HAP-1 (cell line): ENCODE measurements around the gene SNAP29.
"Not testable (repeated sequence)": the region's sequence is repeated elsewhere in the genome, so short reads cannot be mapped to it uniquely, and the experiment has no call there.

Experiments used
- DNase-seq, 2 experiments: peaks; one replicate each; pipeline ENCODE4 v3.0.0-alpha.2; 2016 to 2020; ENCODE audit warnings: low spot score in 2 of 2
- H3K27me3 ChIP-seq: fragments of 250-450 bp; sonication (Bioruptor Pico); 2 replicates; pipeline ENCODE4 v1.5.1; 2020; ENCODE audit warnings: low read depth, mild to moderate bottlenecking, moderate library complexity
- H3K36me3 ChIP-seq: fragments of 250-450 bp; sonication (Bioruptor Pico); replicated peaks from 2 replicates; pipeline ENCODE4 v1.5.1; 2020; ENCODE audit warnings: mild to moderate bottlenecking
- H3K4me1 ChIP-seq: fragments of 250-450 bp; sonication (Bioruptor Pico); 2 replicates; pipeline ENCODE4 v1.5.1; 2020; ENCODE audit warnings: mild to moderate bottlenecking
- H3K4me3 ChIP-seq: fragments of 250-450 bp; sonication (Bioruptor Pico); 2 replicates; pipeline ENCODE4 v1.5.1; 2020; ENCODE audit warnings: mild to moderate bottlenecking, moderate library complexity
- H3K9me3 ChIP-seq: fragments of 250-450 bp; sonication (Bioruptor Pico); 2 replicates; pipeline ENCODE4 v1.5.1; 2020; ENCODE audit warnings: mild to moderate bottlenecking, moderate library complexity
- in situ Hi-C: fragments of 300-500 bp; cut with MboI; formaldehyde crosslinking; loops from 3 replicates; pipeline ENCODE4 v1.14.3; 2020; ENCODE audit warnings: low sequenced_read_pairs, inconsistent platforms, mixed read lengths

Gene SNAP29

DNA sequence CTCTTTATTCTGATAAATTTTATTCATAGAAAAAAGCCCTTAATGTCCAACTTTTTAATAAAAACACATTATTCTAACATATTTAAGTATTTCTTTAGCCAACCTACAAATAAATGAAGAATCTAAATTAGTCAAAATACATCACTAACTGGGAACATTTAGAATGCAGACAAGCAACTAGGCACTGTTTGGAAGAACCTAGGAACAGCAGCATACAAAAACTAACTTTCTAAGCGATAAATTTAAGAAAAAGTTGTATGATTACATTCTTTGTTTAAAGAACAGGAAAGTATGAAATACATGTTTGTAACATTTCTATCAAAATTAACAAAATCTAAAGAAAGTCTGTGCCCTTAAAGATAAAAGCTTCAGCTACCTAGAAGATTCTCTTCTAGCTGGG is 35.5 kb upstream of the SNAP29 start:
- peaks cover 9% of the 10 kb centered on the region for H3K4me1 ChIP-seq
- no peak overlapping the region for H3K4me3 ChIP-seq
- H3K9me3 ChIP-seq = 0 out of 2 replicates have a peak, but pooled peaks cover 9% of the 10 kb centered on the region
- H3K36me3 ChIP-seq = peaks cover 10% of the 10 kb centered on the region
- no peaks in the 10 kb centered on the region for H3K27me3 ChIP-seq
- DNase-seq = no peak
- in situ Hi-C loops = no loop called here

DNA sequence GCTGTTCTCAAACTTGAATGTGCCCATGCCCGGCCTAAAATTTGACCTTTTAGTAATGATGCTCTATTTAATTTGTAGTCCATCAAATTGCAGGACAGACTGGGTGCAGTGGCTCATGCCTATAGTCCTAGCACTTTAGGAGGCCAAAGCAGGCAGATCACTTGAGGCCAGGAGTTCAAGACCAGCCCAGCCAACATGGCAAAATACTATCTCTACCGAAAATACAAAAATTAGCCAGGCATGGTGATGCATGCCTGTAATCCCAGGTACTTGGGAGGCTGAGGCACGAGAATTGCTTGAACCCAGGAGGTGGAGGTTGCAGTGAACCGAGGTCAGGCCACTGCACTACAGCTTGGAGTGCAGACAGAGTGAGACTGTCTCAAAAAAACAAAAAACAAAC is 33.6 kb upstream of the SNAP29 start:
- H3K4me3 ChIP-seq, H3K4me1 ChIP-seq, H3K36me3 ChIP-seq, in situ Hi-C loops, H3K27me3 ChIP-seq, H3K9me3 ChIP-seq, DNase-seq: not testable (repeated sequence)

DNA sequence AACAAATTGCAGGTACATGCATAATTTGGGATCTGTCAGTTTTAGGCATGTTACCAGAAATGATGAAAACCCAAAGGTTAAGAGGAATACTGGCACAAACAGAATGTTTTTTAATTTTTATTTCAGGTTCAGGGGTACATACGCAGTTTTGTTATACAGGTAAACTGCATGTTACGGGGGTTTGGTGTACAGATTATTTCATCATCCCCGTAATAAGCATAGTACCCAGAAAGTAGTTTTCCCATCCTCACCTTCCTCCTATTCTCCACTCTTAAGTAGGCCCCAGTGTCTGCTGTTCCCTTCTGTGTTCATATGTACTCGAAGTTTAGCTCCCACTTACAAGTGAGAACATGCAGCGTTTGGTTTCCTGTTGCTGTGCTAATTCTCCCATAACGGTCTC is 33.2 kb upstream of the SNAP29 start:
- H3K4me1 ChIP-seq = peaks cover 9% of the 10 kb centered on the region
- peaks cover 8% of the 10 kb centered on the region for H3K36me3 ChIP-seq
- in situ Hi-C loops = no loop called here
- DNase-seq = no peak
- H3K4me3 ChIP-seq = no peak overlapping the region
- no peaks in the 10 kb centered on the region for H3K27me3 ChIP-seq
- H3K9me3 ChIP-seq = 0 out of 2 replicates have a peak, but pooled peaks cover 9% of the 10 kb centered on the region

DNA sequence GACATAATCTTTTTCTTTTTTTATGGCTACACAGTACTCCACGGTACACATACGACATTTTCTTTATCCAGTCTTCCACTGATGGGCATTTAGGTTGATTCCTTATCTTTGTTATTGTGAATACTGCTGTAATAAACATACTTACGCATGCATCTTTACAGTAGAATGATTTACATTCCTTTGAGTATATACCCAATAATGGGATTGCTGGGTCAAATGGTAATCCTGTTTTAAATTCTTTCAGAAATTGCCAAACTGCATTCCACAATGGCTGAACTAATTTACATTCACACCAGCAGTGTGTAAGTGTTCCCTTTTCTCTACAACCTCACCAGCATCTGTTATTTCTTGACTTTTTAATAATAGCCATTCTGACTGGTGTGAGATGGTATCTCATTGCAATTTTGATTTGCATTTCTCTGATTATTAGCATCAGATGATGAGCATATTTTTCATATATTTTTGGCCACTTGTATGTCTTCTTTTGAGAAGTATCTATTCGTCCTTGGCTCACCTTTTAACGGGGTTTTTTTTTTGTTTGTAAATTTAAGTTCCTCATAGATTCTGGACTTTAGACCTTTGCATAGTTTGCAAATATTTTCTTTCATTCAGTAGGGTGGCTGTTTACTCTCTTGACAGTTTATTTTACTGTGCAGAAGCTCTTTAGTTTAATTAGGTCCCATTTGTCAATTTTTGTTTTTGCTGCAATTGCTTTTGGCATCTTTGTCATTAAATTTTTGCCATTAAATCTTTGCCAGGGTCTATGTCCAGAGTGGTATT is 32.2 kb upstream of the SNAP29 start:
- DNase-seq = peak in 1 of 2 experiments; percentile 42
- peaks cover 12% of the 10 kb centered on the region for H3K36me3 ChIP-seq
- H3K4me3 ChIP-seq, H3K9me3 ChIP-seq, H3K27me3 ChIP-seq, in situ Hi-C loops, H3K4me1 ChIP-seq: not testable (repeated sequence)

DNA sequence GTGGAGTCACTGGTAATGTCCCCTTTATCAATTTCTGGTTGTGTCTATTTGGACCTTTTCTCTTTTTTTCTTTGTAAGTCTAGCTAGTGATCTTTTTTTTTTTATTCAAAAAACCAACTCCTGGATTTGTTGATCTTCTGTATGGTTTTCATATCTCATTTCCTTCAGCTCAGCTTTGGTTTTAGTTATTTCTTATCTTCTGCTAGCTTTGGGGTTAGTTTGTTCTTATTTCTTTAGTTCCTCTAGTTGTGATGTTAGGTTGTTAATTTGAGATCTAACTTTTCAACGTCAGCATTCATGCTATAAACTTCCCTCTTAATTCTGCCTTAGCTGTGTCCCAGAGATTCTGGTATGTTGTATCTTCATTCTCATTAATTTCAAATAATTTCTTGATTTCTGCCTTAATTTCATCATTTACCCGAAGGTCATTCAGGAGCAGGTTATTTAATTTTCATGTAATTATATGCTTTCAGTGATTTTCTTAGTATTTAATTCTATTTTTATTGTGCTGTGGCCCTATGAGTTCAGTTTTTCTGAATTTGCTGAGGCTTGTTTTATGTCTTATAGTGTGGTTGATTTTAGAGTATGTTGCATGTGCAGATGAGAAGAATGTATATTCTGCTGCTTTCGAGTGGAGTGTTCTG is 29.2 kb upstream of the SNAP29 start:
- Histone ChIP-seq H3K36me3 (peaks cover 25% of the 10 kb centered on the region), H3K4me1 (no peaks in the 10 kb centered on the region; the same call in 1 of the 2 replicates), H3K9me3 (0 out of 2 replicates have a peak, but pooled peaks cover 9% of the 10 kb centered on the region), H3K27me3 (no peaks in the 10 kb centered on the region), H3K4me3 (no peak overlapping the region)
- in situ Hi-C loops = no loop called here
- no peak for DNase-seq

DNA sequence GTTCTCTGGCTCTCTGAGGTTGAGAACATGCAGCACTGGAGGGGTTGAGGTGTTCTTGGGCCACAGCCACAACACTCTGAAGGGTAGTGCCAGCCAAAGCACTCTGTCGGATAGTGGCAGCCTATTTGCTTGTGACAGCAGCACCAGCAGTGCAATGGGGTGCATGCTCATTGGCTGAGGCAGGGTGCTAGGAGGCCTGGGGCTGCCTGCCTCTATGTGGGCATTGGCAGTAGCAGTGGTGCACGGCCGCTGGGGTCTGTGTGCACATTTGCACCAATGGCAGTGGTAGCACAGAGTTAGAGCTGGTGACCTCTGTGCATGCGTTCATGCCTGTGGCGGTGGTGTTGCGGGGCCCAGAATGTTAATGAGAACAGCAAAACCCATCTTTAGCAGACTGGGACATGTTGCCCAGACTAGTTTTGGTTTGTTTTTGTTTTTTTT is 25.6 kb upstream of the SNAP29 start:
- no peak overlapping the region for H3K4me3 ChIP-seq
- H3K27me3 ChIP-seq = no peaks in the 10 kb centered on the region
- DNase-seq = no peak
- in situ Hi-C loops = no loop called here
- H3K36me3 ChIP-seq = peaks cover 25% of the 10 kb centered on the region
- 0 out of 2 replicates have a peak, but pooled peaks cover under 1% of the 10 kb centered on the region for H3K9me3 ChIP-seq
- no peaks in the 10 kb centered on the region for H3K4me1 ChIP-seq

DNA sequence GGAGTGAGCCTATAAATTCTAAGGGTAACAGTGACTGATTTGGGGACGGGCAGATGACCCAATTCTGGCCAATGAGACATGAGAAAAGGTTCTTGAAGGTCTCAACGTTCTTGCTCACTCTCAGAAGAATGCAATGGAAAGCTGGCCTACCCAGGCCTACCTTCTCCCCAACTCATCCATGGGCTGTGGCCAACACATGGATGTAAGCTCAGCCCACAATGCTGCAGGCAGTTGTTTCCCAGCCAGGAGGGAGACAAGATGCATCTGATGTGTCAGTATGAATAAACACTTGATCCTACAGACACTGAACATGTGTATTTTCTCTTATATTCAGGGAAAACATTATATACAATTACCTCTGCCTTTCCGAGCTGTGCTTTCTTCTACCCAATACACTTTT is 24.6 kb upstream of the SNAP29 start:
- Histone ChIP-seq H3K36me3 (peaks cover 25% of the 10 kb centered on the region), H3K4me1 (no peaks in the 10 kb centered on the region), H3K27me3 (no peaks in the 10 kb centered on the region), H3K4me3 (no peak overlapping the region), H3K9me3 (no peaks in the 10 kb centered on the region)
- in situ Hi-C loops = no loop called here
- no peak for DNase-seq

DNA sequence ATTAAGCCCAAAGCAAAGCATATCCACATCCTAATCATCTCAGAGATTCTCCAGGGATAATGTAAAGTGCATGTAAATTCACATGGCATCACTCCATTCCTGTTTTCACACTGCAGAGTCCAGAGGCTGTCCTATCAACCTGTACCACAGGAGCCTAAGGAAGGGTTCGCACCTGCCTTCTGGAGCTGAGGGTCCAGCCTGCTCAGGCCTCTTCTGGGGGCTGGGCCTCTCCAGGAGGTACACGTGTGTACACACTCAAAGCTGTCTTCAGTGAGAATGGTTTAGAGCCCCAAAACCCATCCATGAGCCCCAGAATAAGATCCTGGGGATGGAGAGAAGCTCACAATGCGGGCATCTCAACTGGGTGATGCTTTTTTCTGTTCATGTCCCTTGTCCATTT is 24.1 kb upstream of the SNAP29 start:
- no peaks in the 10 kb centered on the region for H3K9me3 ChIP-seq
- H3K4me1 ChIP-seq = no peaks in the 10 kb centered on the region
- in situ Hi-C loops = no loop called here
- H3K36me3 ChIP-seq = peaks cover 25% of the 10 kb centered on the region
- H3K27me3 ChIP-seq = no peaks in the 10 kb centered on the region
- DNase-seq = no peak
- H3K4me3 ChIP-seq = no peak overlapping the region

DNA sequence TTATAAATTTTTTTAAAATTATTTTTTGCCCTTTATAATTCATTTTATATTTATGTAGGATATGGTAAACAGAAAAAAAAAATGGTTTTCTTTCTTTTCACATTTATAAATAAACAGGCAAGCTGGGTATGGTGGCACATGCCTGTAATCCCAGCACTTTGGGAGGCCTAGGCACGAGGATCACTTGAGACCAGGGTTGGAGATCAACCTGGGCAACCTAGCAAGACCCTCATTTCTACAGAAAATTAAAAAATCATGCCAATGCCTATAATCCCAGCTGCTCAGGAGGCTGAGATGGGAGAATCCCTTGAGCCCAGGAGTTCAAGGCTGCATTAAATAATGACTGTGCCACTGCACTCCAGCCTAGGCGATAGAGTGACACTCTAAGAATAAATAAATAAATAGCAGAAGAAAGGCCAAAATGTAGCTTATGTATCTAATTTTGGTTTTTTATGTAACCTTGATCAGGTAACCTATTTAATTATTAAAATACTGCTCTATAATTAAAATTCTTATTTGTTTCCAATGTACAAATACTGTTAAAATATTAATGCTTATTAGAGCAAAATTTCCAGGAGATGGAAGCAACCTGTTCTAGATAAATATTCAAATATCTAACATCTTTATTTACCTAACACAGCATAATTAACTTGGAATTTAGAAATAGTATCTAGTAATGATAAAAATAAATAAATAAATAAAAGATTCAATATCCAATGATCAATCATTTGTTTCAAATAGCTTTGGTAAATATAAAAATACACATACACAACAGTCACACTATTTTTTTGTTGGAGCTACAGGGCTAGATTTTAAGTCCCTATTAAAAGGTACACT is 21.6 kb upstream of the SNAP29 start:
- no peak overlapping the region for H3K4me3 ChIP-seq
- H3K36me3 ChIP-seq = peaks cover 15% of the 10 kb centered on the region; the same call in 1 of the 2 replicates
- DNase-seq = no peak
- no peaks in the 10 kb centered on the region for H3K27me3 ChIP-seq
- no peaks in the 10 kb centered on the region for H3K9me3 ChIP-seq
- in situ Hi-C loops = no loop called here
- H3K4me1 ChIP-seq = peaks cover 3% of the 10 kb centered on the region; the same call in 1 of the 2 replicates

DNA sequence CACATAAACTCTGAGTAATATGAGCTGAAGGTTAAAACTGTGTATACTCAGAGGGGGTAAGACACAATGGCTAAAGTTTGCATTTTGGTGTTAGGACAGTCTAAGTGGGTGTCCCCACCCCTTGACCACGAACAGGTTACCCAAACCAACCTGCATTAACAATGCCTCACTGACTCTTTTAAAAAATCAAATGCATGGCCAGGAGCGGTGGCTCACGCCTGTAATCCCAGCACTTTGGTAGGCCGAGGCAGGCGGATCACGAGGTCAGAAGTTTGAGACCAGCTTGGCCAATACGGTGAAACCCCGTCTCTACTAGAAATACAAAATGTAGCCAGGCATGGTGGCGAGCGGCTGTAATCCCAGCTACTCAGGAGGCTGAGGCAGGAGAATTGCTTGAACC is 19.5 kb upstream of the SNAP29 start:
- DNase-seq, in situ Hi-C loops, H3K9me3 ChIP-seq: not testable (repeated sequence)

DNA sequence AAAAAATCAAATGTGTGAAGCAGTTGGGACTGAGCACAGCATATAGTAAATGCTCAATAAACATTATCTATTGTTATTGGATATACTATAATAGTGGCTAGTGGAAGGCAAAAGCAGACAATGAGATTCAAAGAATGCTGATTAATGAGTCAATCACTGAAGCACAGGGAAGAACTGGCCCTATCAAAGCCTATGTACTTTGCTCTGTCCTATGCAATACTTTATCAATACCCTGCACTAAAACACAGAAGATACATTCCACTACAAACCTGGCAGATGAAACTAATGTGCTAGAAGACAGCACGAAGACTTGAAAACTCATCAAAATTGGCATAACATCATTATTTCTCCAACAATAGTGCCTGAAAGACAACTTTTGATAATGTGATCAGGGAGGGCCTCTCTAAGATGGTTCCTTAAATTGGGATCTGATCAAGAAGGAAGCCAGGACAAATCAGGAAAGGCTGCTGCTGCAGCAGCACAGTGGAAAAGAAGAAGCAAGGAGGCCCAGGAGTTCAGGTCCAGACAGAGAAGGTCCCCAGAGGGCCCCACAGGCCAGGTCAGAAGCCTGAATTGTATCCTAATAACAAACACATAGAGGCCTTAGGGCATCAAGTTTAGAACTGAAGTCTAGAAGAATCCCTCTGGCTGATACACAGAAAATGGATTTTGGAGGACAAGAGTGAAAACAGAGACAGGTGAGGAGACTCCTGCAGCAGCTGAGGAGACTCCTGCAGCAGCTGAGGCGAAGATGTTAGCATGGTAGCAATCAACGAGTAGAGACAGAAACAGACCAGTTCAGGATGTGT is 18.8 kb upstream of the SNAP29 start:
- no peak overlapping the region for H3K4me3 ChIP-seq
- no peaks in the 10 kb centered on the region for H3K36me3 ChIP-seq
- in situ Hi-C loops = no loop called here
- H3K9me3 ChIP-seq = no peaks in the 10 kb centered on the region
- peaks cover 4% of the 10 kb centered on the region for H3K4me1 ChIP-seq
- no peaks in the 10 kb centered on the region for H3K27me3 ChIP-seq
- DNase-seq = no peak

More for the DNA sequence above, 19.5 kb upstream of the SNAP29 start:
- not testable (repeated sequence) for H3K36me3 ChIP-seq, H3K4me1 ChIP-seq, H3K27me3 ChIP-seq, H3K4me3 ChIP-seq

DNA sequence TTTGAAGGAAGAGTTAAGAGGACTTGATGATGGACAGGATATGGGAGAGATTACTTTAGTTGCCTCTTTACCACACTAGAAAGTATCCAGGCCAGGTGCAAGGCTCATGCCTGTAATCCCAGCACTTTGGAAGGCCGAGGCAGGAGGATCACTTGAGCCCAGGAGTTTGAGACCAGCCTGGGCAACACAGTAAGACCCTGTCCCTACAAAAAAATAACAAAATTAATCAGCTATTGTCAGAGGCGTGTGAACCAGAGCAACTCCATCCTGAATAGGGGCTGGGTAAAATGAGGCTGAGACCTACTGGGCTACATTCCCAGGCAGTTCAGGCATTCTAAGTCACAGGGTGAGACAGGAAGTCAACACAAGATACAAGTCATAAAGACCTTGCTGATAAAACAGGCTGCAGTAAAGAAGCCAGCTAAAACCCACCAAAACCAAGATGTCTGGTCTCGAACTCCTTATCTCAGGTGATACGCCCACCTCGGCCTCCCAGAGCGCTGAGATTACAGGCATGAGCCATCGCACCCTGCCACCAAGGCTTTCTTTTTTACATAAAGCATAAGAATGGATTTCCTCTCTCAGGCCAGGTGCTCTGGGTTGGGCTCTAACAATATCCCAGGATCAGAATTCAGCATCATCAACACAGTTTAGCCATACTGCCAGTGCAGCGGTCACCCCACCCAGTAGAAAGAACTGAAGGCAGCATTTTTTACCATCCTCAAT is 18.0 kb upstream of the SNAP29 start:
- Histone ChIP-seq H3K9me3 (no peaks in the 10 kb centered on the region), H3K4me3 (no peak overlapping the region), H3K27me3 (no peaks in the 10 kb centered on the region), H3K4me1 (peaks cover 11% of the 10 kb centered on the region), H3K36me3 (no peaks in the 10 kb centered on the region)
- no peak for DNase-seq
- in situ Hi-C loops = no loop called here

DNA sequence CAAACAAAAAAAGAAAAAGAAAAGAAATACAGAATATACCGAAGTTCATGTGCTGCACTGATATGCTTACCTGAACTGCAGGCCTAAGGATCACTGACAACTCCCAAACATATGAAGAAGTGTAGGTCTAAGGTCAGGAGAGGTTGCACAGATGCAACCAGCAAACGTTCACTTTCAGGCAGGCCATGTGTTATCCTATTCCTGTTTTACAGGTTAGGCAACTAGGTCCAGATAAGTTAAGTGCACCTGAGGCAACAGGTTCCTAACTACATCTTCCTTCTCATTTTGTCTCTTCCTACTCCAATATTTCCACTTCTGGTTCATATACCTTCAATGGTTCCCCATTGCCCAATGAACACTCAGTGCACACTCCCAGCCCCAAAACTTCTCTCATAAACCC is 15.3 kb upstream of the SNAP29 start:
- H3K4me1 ChIP-seq = peaks cover 12% of the 10 kb centered on the region
- H3K9me3 ChIP-seq = no peaks in the 10 kb centered on the region
- no peak for DNase-seq
- H3K36me3 ChIP-seq = no peaks in the 10 kb centered on the region
- no peak overlapping the region for H3K4me3 ChIP-seq
- no peaks in the 10 kb centered on the region for H3K27me3 ChIP-seq
- in situ Hi-C loops = no loop called here
